Testis (tissue), 3 donors: Measurements from ENCODE around the gene CYTL1. TPM values are rescaled to one million over a fixed set of nuclear protein-coding genes. Genes with fewer than 3 reads are reported as not detected.

ENCODE experiments used
- DNase-seq: peaks from one replicate; pipeline ENCODE4 v3.0.0-alpha.2; 2019
- H3K27ac ChIP-seq, 2 donors: fragments of 200-600 bp; sonication (generic); one replicate each; pipeline ENCODE4 v1.5.1; 2019
- H3K27me3 ChIP-seq: fragments of 200-600 bp; sonication (generic); one replicate; pipeline ENCODE4 v1.5.1; 2019
- H3K36me3 ChIP-seq: fragments of 200-600 bp; sonication (generic); one replicate; pipeline ENCODE4 v1.5.1; 2017; ENCODE audit warnings: low read depth; ENCODE audit errors: missing control alignments
- H3K4me1 ChIP-seq: fragments of 200-600 bp; sonication (generic); one replicate; pipeline ENCODE4 v1.5.1; 2019
- H3K4me3 ChIP-seq, 2 donors: fragments of 200-600 bp; sonication (generic); one replicate each; pipeline ENCODE4 v1.5.1; 2017 to 2019
- H3K9me3 ChIP-seq: fragments of 200-600 bp; sonication (generic); one replicate; pipeline ENCODE4 v1.5.1; 2017
- CTCF ChIP-seq, 3 experiments: fragments of 450-650 bp in 2 of 3; fragments of 200-600 bp in 1 of 3; sonication (generic) in 1 of 3; IDR thresholded peaks; one replicate each; pipeline ENCODE4 v1.5.1; 2016 to 2019; ENCODE audit warnings: antibody characterized with exemption in 3 of 3, mild to moderate bottlenecking in 2 of 3, moderate library complexity in 1 of 3
- POLR2A ChIP-seq: fragments of 450-650 bp; IDR thresholded peaks from one replicate; pipeline ENCODE4 v1.6.1; 2017; ENCODE audit warnings: antibody characterized with exemption, mild to moderate bottlenecking, moderate library complexity
- WGBS, 2 donors: methylation state at CpG; one replicate each; pipeline ENCODE4 v1.1.5; 2018; 5-methylcytosine and 5-hydroxymethylcytosine counted together
- intact Hi-C: fragments of 100-400 bp; cut with DNase I; formaldehyde crosslinking; loops from one replicate; pipeline ENCODE4 v1.15.1; 2023; ENCODE audit warnings: low total_unique reads
- polyA plus RNA-seq: library from polyadenylated mRNA; stranded (reverse); fragments of 350-450 nt; fragmentation: Illumina TruSeq; extraction: RNeasy Lipid Tissue Mini Kit (QIAGEN cat#74804); gene quantifications from one replicate; pipeline ENCODE4 v1.2.3, GENCODE V29; 2014; ENCODE audit warnings: low read depth, low replicate concordance; ENCODE audit not compliant: insufficient read depth
- total RNA-seq, 2 donors: library from RNA; depleted of rRNA; stranded (reverse); fragments of >200 nt; gene quantifications; one replicate each; pipeline ENCODE4 v1.2.3, GENCODE V29; 2016

CYTL1 gene
- total and polyA plus RNA-seq, 3 donors from 2014 or later = 0.39 to 3.1 TPM; not detected in 1

GRCh38 chr4:4995908-4996265 lies 23.4 kb downstream of the CYTL1 start:
- Histone ChIP-seq H3K27me3 (no peaks in the 10 kb centered on the region), H3K4me1 (peaks cover 6% of the 10 kb centered on the region), H3K4me3 (no peak overlapping the region), H3K9me3 (no peaks in the 10 kb centered on the region), H3K36me3 (no peaks in the 10 kb centered on the region), H3K27ac (no peak overlapping the region)
- no peak for DNase-seq
- 45 to 47% methylated on average over 8 of the region's 8 CpGs for WGBS, 2 donors
- TF ChIP-seq POLR2A (no peak), CTCF (IDR thresholded peaks at IDR 0.05) (no peak)
- intact Hi-C loops = no loop called here

DNA sequence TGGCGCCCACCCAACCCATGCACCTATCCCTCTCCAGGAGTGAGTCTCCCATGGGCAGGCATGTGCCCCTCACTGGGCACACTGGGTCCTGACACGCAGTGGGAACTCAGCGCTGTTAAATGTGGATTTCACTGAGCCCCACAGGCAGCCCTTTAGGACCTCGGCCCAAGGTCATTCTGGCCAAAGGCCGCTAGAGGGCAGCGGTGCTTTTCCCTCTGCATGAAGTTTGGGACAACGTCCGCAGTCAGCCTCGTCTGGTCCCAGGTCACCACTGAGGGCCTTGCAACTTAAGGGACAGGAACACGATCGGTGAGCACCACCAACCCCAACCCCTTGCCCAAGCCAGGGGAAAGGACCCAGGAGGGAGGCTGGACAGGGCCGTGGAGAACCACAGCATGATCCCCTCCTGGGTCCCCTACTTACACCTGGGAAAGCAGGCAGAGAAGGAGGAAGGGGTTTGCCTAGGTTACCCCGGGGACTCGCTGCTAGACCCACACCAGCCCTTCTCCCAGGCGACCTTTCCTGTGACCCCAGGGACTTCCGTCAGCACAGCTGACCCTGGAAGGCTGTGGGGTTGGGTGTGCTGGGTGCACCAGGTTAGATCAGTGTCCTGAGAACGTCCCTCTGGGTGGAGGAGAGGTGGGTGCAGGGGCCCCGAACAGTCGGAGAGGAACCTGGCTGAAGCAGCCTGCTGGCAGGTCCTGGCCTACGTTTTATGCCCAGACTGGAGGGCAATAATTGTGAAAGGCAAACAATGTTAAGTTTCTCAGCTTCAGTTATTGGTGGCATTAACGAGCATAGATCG lies 24.0 kb downstream of the CYTL1 start:
- Histone ChIP-seq H3K36me3 (no peaks in the 10 kb centered on the region), H3K4me3 (no peak overlapping the region), H3K9me3 (no peaks in the 10 kb centered on the region), H3K27me3 (no peaks in the 10 kb centered on the region), H3K27ac (no peak overlapping the region), H3K4me1 (peaks cover 6% of the 10 kb centered on the region)
- peak; percentile 81 for DNase-seq
- WGBS, 2 donors = 19 to 26% methylated on average over 11 to 22 of the region's 22 CpGs
- intact Hi-C loops = no loop called here
- TF ChIP-seq POLR2A (no peak), CTCF (IDR thresholded peaks at IDR 0.05) (peak; percentile 33 to 89 (median 66))

DNA sequence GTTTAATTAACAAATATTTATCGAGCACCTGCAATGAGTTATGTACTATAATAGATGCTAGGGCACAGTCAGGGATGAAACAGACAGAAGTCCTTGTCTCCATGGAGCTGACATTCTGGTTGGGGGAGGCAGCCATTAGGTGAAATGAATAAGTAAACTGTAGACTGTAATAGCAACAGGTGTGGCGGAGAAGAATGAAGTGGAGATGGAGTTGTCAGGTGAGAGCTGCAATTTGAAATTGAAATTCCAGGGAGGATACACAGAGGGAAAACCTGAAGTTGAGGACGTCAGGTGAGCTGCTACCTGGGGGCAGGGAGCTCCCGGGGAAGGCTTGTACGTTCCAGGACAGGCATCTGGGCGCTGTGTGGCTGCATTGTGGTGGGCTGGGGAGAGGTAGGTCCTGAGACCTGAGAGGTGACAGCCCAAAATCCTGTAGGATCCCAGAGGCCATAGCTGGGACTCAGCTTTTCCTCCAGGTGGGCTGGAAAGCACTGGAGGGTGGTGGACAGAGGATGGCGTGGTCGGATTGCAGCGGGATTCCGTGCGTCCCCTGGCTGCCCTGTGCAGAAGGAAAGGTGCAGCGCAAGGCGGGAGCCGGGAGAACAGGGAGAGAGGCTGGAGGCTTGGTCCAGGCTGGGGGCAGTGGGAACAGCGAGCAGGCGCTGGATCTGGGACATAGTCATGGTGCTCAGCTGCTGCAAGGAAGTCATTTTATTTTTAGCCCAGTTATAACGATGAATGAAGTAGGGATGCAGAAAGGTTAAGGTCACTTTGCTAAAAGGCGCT lies 24.8 kb downstream of the CYTL1 start:
- 47 to 54% methylated on average over 17 to 18 of the region's 18 CpGs for WGBS, 2 donors
- Histone ChIP-seq H3K9me3 (no peaks in the 10 kb centered on the region), H3K36me3 (no peaks in the 10 kb centered on the region), H3K27ac (no peak overlapping the region), H3K27me3 (no peaks in the 10 kb centered on the region), H3K4me1 (peaks cover 6% of the 10 kb centered on the region), H3K4me3 (no peak overlapping the region)
- intact Hi-C loops = no loop called here
- no peak for DNase-seq
- TF ChIP-seq POLR2A = no peak
- no peak for TF ChIP-seq CTCF (IDR thresholded peaks at IDR 0.05)

DNA sequence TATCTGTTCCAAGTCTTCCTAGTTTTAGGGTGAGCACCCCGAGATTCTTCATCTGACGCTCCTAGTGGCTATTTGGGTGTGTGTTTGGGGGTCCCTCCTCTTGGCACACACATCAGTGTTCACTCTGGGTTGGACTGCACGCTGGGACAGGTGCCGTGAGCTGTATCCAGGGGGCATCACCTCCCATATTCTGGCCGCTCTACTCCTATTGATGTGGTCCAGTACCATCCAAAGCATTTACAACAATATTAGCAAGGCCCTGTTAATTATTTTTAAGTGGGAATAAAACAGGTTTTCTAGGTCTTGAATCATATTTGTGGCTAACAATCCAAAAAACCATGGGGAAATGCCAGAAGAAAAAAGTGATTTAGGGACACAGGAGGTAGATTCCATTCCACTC lies 26.4 kb downstream of the CYTL1 start:
- Histone ChIP-seq H3K27me3 (no peaks in the 10 kb centered on the region), H3K4me3 (no peak overlapping the region), H3K27ac (no peak overlapping the region), H3K4me1 (peaks cover 6% of the 10 kb centered on the region), H3K36me3 (no peaks in the 10 kb centered on the region), H3K9me3 (no peaks in the 10 kb centered on the region)
- WGBS, 2 donors = 92 to 98% methylated on average over 5 of the region's 5 CpGs
- DNase-seq = no peak
- intact Hi-C loops = no loop called here
- no peak for TF ChIP-seq POLR2A
- TF ChIP-seq CTCF (IDR thresholded peaks at IDR 0.05) = no peak
